Upper lobe of left lung (tissue), 4 donors: ENCODE measurements around the gene INTS11.

Source experiments
- CTCF ChIP-seq, 6 experiments: fragments of 450-650 bp in 4 of 6; fragments of 200-600 bp in 2 of 6; sonication (generic) in 2 of 6; IDR thresholded peaks; one replicate each; pipeline ENCODE4 v1.5.1; 2016 to 2019; ENCODE audit warnings: antibody characterized with exemption in 6 of 6
- EP300 ChIP-seq, 4 donors: sonication (generic); formaldehyde crosslinking; IDR thresholded peaks; one replicate each; pipeline ENCODE4 v1.5.1; 2017; ENCODE audit warnings: antibody characterized with exemption in 4 of 4, control low read depth in 2 of 4
- POLR2A ChIP-seq, 4 donors: fragments of 450-650 bp; IDR thresholded peaks; one replicate each; pipeline ENCODE4 v1.5.1; 2016 to 2017; ENCODE audit warnings: antibody characterized with exemption in 4 of 4, mild to moderate bottlenecking in 2 of 4

- TF ChIP-seq EP300 (IDR thresholded peaks at IDR 0.05) (no peak), CTCF (IDR thresholded peaks at IDR 0.05) (no peak), POLR2A (IDR thresholded peaks at IDR 0.05) (no peak)
Measured at GRCh38 chr1:1346501-1346890, 22.0 kb upstream of the INTS11 start.
